SK-N-SH (cell line): ENCODE results near the gene C20orf96. TPM values are rescaled to one million over a fixed set of nuclear protein-coding genes. Genes with fewer than 3 reads are reported as not detected.

Experiments
- CHD2 ChIP-seq: fragments of 150-350 bp; IDR thresholded peaks from 2 replicates; pipeline ENCODE4 v1.6.1; 2018; ENCODE audit warnings: low read length; ENCODE audit not compliant: partially characterized antibody
- EZH2phosphoT487 ChIP-seq: fragments of 200-600 bp; sonication (generic); IDR thresholded peaks from 2 replicates; pipeline ENCODE4 v1.6.1; 2017; ENCODE audit warnings: low read depth, mixed run types, mild to moderate bottlenecking, antibody characterized with exemption, moderate library complexity, borderline replicate concordance
- FOSL2 ChIP-seq: IDR thresholded peaks from 2 replicates; pipeline ENCODE4 v1.4.0; 2012; ENCODE audit warnings: low read depth, mild to moderate bottlenecking, moderate library complexity, borderline replicate concordance
- FOXJ3 ChIP-seq: sonication (generic); formaldehyde crosslinking; IDR thresholded peaks from 2 replicates; pipeline ENCODE4 v1.5.1; 2020; ENCODE audit warnings: mild to moderate bottlenecking, missing genetic modification reagents
- FOXM1 ChIP-seq: IDR thresholded peaks from 2 replicates; pipeline ENCODE4 v1.4.0; 2012; ENCODE audit warnings: low read depth, mild to moderate bottlenecking
- GABPA ChIP-seq: IDR thresholded peaks from 2 replicates; pipeline ENCODE4 v1.4.0; 2012; ENCODE audit warnings: low read depth, mild to moderate bottlenecking
- MAX ChIP-seq: IDR thresholded peaks from 2 replicates; pipeline ENCODE4 v1.4.0; 2012; ENCODE audit warnings: low read depth
- MXI1 ChIP-seq: IDR thresholded peaks from 2 replicates; pipeline ENCODE4 v1.6.1; 2012; ENCODE audit warnings: mild to moderate bottlenecking, low read depth, low read length, improper control_type of control experiment
- PBX3 ChIP-seq: IDR thresholded peaks from 2 replicates; pipeline ENCODE4; 2012
- POLR2AphosphoS5 ChIP-seq: IDR thresholded peaks from 2 replicates; pipeline ENCODE4 v1.6.1; 2012; ENCODE audit warnings: low read depth, low read length
- RCOR1 ChIP-seq: fragments of 150-350 bp; IDR thresholded peaks from 2 replicates; pipeline ENCODE4 v1.6.1; 2017; ENCODE audit warnings: antibody characterized with exemption, low read length
- REST ChIP-seq: IDR thresholded peaks from 2 replicates; pipeline ENCODE4 v1.6.1; 2012; ENCODE audit warnings: mild to moderate bottlenecking, low read depth, low read length, moderate library complexity
- SIN3A ChIP-seq: IDR thresholded peaks from 2 replicates; pipeline ENCODE4 v1.6.1; 2012; ENCODE audit warnings: low read depth, mild to moderate bottlenecking, low read length, moderate library complexity, borderline replicate concordance
- TCF12 ChIP-seq: IDR thresholded peaks from 2 replicates; pipeline ENCODE4 v1.4.0; 2012
- ZBTB33 ChIP-seq: IDR thresholded peaks from 2 replicates; pipeline ENCODE4 v1.4.0; 2012; ENCODE audit warnings: low read depth, borderline replicate concordance
- polyA plus RNA-seq, 3 experiments: library from polyadenylated mRNA; depleted of rRNA; stranded (reverse); fragments of >200 nt; gene quantifications; 2 replicates each; pipeline ENCODE4 v1.2.3, GENCODE V29; 2012
- TF ChIP-seq, protein P1 (sequence below): fragments of 200-600 bp; sonication (generic); IDR thresholded peaks from 2 replicates; pipeline ENCODE4 v1.6.1; 2017; ENCODE audit warnings: antibody characterized with exemption, mild to moderate bottlenecking, moderate library complexity
- TF ChIP-seq, protein P2 (sequence below): fragments of 150-350 bp; IDR thresholded peaks from 2 replicates; pipeline ENCODE4 v1.6.1; 2016; ENCODE audit warnings: mild to moderate bottlenecking, low read depth, low read length

The C20orf96 gene
- polyA plus RNA-seq, 1 of the 3 experiments (the other 2 are of a cell fraction): 16.6 TPM

DNA sequence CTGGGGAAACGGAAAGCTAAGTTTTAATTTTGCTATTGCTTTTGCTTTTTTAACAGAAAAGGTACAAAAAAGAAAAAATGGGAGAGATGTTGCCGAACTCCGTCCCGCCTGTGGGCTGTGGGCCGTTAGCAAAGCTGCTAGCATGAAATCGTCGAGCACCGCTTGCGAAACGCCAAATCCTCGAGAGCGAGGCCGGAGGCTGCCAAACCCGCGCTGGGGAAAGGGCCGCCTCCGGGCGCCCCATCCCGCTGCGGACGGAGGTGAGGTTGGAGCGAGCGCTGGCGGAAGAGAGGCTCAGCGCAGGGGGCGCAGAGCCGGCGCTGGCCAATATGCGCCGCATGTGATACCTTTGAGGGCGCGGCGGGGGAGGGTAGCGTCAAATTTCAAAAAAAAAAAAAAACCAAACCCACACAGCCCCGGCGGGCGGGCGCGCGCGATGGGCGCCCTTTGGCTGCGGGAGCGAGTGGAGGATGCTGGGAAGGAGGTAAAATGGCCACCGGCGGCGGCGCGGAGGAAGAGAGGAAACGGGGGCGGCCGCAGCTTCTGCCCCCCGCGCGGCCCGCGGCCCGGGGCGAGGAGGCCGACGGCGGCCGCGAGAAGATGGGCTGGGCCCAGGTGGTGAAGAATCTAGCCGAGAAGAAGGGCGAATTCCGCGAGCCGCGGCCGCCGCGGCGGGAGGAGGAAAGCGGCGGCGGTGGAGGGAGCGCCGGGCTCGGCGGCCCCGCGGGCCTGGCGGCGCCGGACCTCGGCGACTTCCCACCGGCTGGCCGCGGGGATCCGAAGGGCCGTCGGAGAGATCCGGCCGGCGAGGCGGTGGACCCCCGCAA lies 6.8 kb upstream of the C20orf96 start, which contains the start of gene ZCCHC3 (continued):
- TF ChIP-seq, protein P1, sequence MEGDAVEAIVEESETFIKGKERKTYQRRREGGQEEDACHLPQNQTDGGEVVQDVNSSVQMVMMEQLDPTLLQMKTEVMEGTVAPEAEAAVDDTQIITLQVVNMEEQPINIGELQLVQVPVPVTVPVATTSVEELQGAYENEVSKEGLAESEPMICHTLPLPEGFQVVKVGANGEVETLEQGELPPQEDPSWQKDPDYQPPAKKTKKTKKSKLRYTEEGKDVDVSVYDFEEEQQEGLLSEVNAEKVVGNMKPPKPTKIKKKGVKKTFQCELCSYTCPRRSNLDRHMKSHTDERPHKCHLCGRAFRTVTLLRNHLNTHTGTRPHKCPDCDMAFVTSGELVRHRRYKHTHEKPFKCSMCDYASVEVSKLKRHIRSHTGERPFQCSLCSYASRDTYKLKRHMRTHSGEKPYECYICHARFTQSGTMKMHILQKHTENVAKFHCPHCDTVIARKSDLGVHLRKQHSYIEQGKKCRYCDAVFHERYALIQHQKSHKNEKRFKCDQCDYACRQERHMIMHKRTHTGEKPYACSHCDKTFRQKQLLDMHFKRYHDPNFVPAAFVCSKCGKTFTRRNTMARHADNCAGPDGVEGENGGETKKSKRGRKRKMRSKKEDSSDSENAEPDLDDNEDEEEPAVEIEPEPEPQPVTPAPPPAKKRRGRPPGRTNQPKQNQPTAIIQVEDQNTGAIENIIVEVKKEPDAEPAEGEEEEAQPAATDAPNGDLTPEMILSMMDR: peak; percentile 21; the same call in 1 of the 2 replicates
- TF ChIP-seq, protein P2, sequence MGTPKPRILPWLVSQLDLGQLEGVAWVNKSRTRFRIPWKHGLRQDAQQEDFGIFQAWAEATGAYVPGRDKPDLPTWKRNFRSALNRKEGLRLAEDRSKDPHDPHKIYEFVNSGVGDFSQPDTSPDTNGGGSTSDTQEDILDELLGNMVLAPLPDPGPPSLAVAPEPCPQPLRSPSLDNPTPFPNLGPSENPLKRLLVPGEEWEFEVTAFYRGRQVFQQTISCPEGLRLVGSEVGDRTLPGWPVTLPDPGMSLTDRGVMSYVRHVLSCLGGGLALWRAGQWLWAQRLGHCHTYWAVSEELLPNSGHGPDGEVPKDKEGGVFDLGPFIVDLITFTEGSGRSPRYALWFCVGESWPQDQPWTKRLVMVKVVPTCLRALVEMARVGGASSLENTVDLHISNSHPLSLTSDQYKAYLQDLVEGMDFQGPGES: no peak
- TF ChIP-seq PBX3: peak; percentile 29
- TF ChIP-seq FOXM1: peak; percentile 39; the same call in 1 of the 2 replicates
- peak; percentile 91 for TF ChIP-seq MXI1
- peak; percentile 90 for TF ChIP-seq CHD2
- TF ChIP-seq POLR2AphosphoS5: peak; percentile 83
- TF ChIP-seq ZBTB33: peak; percentile 81
- no peak for TF ChIP-seq EZH2phosphoT487
- peak; percentile 64 for TF ChIP-seq TCF12
- no peak for TF ChIP-seq FOSL2
- TF ChIP-seq GABPA: peak; percentile 23; the same call in 1 of the 2 replicates
- TF ChIP-seq SIN3A: peak; percentile 91; the same call in 1 of the 2 replicates
- TF ChIP-seq RCOR1: peak; percentile 61; the same call in 1 of the 2 replicates
- TF ChIP-seq MAX: peak; percentile 96
- TF ChIP-seq FOXJ3: no peak
- TF ChIP-seq REST: peak; percentile 60; the same call in 1 of the 2 replicates
